CD4-positive, alpha-beta memory T cell (primary cell): ENCODE results near the gene PDE6G. TPM values are rescaled to one million over a fixed set of nuclear protein-coding genes. Genes with fewer than 3 reads are reported as not detected.
A peak's percentile ranks its signal among the peaks of the same experiment; 100 is the strongest.

Experiments used
- CTCF ChIA-PET: fragments of 350-600 bp; sonication (Branson Sonifier 250); formaldehyde crosslinking; loops from one replicate; lab custom pipeline; 2021; ENCODE audit warnings: inconsistent platforms; ENCODE audit not compliant: partially characterized antibody; lab: Charles Lee
- POLR2A ChIA-PET: fragments of 350-600 bp; sonication (Branson Sonifier 250); formaldehyde crosslinking; loops from one replicate; lab custom pipeline; 2021; ENCODE audit not compliant: partially characterized antibody; lab: Charles Lee
- DNase-seq, 5 donors: peaks; one replicate each; pipeline versions ENCODE4 v3.0.0 to v3.0.0-alpha.2; 2020 to 2022; ENCODE audit warnings: mixed read lengths in 1 of 5
- H3K27ac ChIP-seq: one replicate; pipeline ENCODE4 v1.7.0; 2013; ENCODE audit warnings: low read depth, low read length
- H3K27me3 ChIP-seq: 2 replicates; pipeline ENCODE4 v1.7.0; 2013; ENCODE audit warnings: mild to moderate bottlenecking, low read length, moderate library complexity; ENCODE audit not compliant: insufficient read depth
- H3K36me3 ChIP-seq: 2 replicates; pipeline ENCODE4 v1.7.0; 2013; ENCODE audit warnings: mild to moderate bottlenecking, low read length, moderate library complexity; ENCODE audit not compliant: insufficient read depth
- H3K4me1 ChIP-seq: 2 replicates; pipeline ENCODE4 v1.7.0; 2013; ENCODE audit warnings: mild to moderate bottlenecking, low read length, moderate library complexity; ENCODE audit not compliant: insufficient read depth
- H3K4me3 ChIP-seq, 2 donors: one replicate each; pipeline ENCODE4 v1.7.0; 2013; ENCODE audit warnings: low read length in 2 of 2, mild to moderate bottlenecking in 1 of 2
- H3K9me3 ChIP-seq, 2 donors: one replicate each; pipeline ENCODE4 v1.7.0; 2013; ENCODE audit warnings: low read length in 2 of 2, control low read depth in 1 of 2; ENCODE audit not compliant: control insufficient read depth in 1 of 2
- H3K27ac Mint-ChIP-seq, 7 donors: one replicate each; pipeline ENCODE4 v1.8.0; 2020 to 2021; ENCODE audit warnings: mixed read lengths in 7 of 7, mild to moderate bottlenecking in 6 of 7, inconsistent platforms in 3 of 7, moderate library complexity in 3 of 7
- H3K27me3 Mint-ChIP-seq, 2 donors: one replicate each; pipeline ENCODE4 v1.8.0; 2020 to 2021; ENCODE audit warnings: mixed read lengths in 2 of 2
- H3K36me3 Mint-ChIP-seq, 2 donors: one replicate each; pipeline ENCODE4 v1.8.0; 2020 to 2021; ENCODE audit warnings: mixed read lengths in 2 of 2, inconsistent platforms in 1 of 2, mild to moderate bottlenecking in 1 of 2
- H3K4me1 Mint-ChIP-seq, 4 donors: one replicate each; pipeline ENCODE4 v1.8.0; 2020 to 2021; ENCODE audit warnings: mixed read lengths in 4 of 4, mild to moderate bottlenecking in 1 of 4
- H3K4me3 Mint-ChIP-seq, 8 donors: one replicate each; pipeline ENCODE4 v1.8.0; 2020 to 2021; ENCODE audit warnings: mixed read lengths in 8 of 8, mild to moderate bottlenecking in 7 of 8, moderate library complexity in 6 of 8, inconsistent platforms in 3 of 8
- H3K9me3 Mint-ChIP-seq, 8 donors: one replicate each; pipeline ENCODE4 v1.8.0; 2020 to 2021; ENCODE audit warnings: mixed read lengths in 8 of 8, mild to moderate bottlenecking in 5 of 8, inconsistent platforms in 3 of 8, moderate library complexity in 1 of 8
- intact Hi-C: fragments of 100-400 bp; cut with micrococcal nuclease; formaldehyde crosslinking; loops from one replicate; pipeline ENCODE4 v1.15.1; 2023
- polyA plus RNA-seq, 2 donors: library from polyadenylated mRNA; unstranded; fragments of 300-500 nt; fragmentation: Illumina TruSeq; gene quantifications; one replicate each; pipeline ENCODE4 v1.2.3, GENCODE V29; 2021
- total RNA-seq, 2 experiments: library from RNA; stranded (reverse); gene quantifications; one replicate each; pipeline ENCODE4 v1.2.3, GENCODE V29; 2021

PDE6G gene
- total and polyA plus RNA-seq, 4 experiments from 2014 or later: 0.83 to 1.3 (median 1.1) TPM

DNA sequence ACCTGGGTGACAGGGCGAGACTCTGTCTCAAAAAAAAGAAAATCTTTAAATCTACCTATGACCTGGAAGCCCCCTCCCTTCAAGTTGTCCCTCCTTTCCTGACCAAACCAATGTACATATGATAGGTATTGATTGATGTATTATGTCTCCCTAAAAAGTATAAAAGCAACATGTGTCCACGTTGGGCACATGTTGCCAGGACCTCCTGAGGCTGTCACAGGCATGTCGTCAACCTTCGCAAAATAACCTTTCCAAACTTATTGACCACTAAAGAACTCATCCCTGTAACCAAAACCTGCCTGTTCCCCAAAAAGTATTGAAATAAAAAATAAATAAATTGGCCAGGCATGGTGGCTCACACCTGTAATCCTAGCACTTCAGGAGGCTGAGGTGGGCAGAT is 5.7 kb upstream of the PDE6G start:
- Mint-ChIP-seq H3K27ac (peak overlapping the region in 3 of 7 donors; percentile 17 to 98 (median 97)), H3K4me3 (no peak overlapping the region), H3K36me3 (peaks cover 0 to 5% of the 10 kb centered on the region in 2 donors), H3K27me3 (no peaks in the 10 kb centered on the region), H3K9me3 (no peaks in the 10 kb centered on the region), H3K4me1 (peaks cover 8 to 60% (median 24%) of the 10 kb centered on the region in 4 donors)
- no peak overlapping the region for H3K4me3 ChIP-seq
- intact Hi-C loops: no loop called here
- ChIA-PET CTCF (no interaction called here), POLR2A (interaction anchor here (1.2 to 4.9 kb wide), 4 partner anchors 14 to 40 kb away, joined by 4 to 65 read pairs (median 7); partner anchors contain the start of genes ARL16, HGS, NPLOC4 and TSPAN10)
- peaks cover 49% of the 10 kb centered on the region for H3K4me1 ChIP-seq
- H3K27ac ChIP-seq: no peak overlapping the region
- H3K9me3 ChIP-seq: no peaks in the 10 kb centered on the region
- H3K27me3 ChIP-seq: no peaks in the 10 kb centered on the region
- no peaks in the 10 kb centered on the region for H3K36me3 ChIP-seq
- DNase-seq: no peak

DNA sequence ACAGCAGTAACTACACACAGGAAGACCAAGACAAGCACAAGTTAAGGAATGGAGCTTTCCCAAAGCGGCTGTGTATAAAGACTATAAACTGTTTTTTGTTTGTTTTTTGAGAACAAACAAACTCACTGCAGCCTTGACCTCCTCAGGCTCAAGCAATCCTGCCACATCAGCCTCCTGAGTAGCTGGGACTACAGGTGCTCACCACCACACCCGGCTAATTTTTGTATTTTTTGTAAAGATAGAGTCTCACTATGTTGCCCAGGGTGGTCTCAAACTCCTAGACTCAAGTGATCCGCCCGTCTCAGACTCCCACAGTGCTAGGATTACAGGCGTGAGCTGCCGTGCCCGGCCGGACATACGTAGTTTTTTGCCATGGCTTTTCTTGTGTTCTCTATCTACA is 4.1 kb upstream of the PDE6G start:
- Mint-ChIP-seq H3K36me3 (no peaks in the 10 kb centered on the region), H3K4me3 (no peak overlapping the region), H3K9me3 (no peaks in the 10 kb centered on the region), H3K27me3 (no peaks in the 10 kb centered on the region), H3K4me1 (peaks cover 3 to 49% (median 15%) of the 10 kb centered on the region in 4 donors), H3K27ac (peak overlapping the region in 3 of 7 donors; percentile 29 to 57 (median 37))
- ChIA-PET POLR2A (no interaction called here), CTCF (no interaction called here)
- Histone ChIP-seq H3K4me3 (no peak overlapping the region), H3K36me3 (no peaks in the 10 kb centered on the region), H3K27me3 (no peaks in the 10 kb centered on the region), H3K4me1 (peaks cover 50% of the 10 kb centered on the region), H3K27ac (no peak overlapping the region), H3K9me3 (no peaks in the 10 kb centered on the region)
- intact Hi-C loops: no loop called here
- no peak for DNase-seq

DNA sequence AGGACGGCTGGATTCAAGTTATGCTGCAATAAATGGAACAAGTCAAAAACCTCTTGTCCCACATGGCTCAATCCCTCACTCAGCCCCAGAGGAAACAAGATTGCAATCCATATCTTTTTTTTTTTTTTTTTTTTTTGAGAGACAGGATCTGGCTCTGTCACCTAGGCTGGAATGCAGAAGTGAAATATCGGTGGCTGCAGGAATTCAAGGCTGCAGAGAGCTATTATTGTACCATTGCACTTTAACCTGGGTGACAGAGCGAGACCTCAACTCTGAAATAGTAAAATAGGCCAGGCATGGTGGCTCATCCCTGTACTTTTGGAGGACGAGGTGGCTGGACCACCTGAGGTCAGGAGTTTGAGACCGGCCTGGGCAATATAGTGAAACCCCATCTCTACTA is 2.7 kb upstream of the PDE6G start:
- Histone ChIP-seq H3K27ac (no peak overlapping the region), H3K4me3 (no peak overlapping the region), H3K9me3 (no peaks in the 10 kb centered on the region), H3K4me1 (peaks cover 36% of the 10 kb centered on the region), H3K27me3 (no peaks in the 10 kb centered on the region), H3K36me3 (no peaks in the 10 kb centered on the region)
- H3K9me3 Mint-ChIP-seq: no peaks in the 10 kb centered on the region
- intact Hi-C loops: no loop called here
- H3K36me3 Mint-ChIP-seq: no peaks in the 10 kb centered on the region
- no peak overlapping the region for H3K4me3 Mint-ChIP-seq
- ChIA-PET POLR2A (no interaction called here), CTCF (interaction anchor here (0.7 kb wide), 1 partner anchor 157 kb away, joined by 4 read pairs; no protein-coding TSS in a partner anchor)
- no peak for DNase-seq
- no peaks in the 10 kb centered on the region for H3K27me3 Mint-ChIP-seq
- H3K4me1 Mint-ChIP-seq: peaks cover 3 to 36% (median 10%) of the 10 kb centered on the region in 4 donors
- H3K27ac Mint-ChIP-seq: no peak overlapping the region

DNA sequence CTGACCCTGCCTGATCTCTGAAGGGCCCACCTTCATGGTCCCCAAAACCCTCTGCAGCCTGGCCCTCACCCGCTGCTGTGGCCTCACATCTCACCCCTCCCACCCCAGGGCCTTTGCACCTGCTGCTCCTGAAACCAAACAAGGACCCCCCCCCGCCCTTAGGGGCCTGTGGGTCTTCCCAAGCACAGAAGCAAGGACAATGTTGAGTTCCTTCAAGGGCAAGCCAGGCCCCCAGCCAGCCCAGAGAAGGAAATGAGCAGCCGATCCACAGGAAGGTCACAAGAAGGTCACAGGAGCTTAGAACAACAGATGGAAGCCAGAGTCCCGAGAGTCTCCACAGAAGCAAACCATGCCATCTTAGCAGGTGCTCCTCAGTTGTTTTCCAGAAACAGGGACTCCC is 493 bp upstream of the PDE6G start:
- Mint-ChIP-seq H3K9me3 (no peaks in the 10 kb centered on the region), H3K27me3 (peaks cover 4 to 5% of the 10 kb centered on the region in 2 donors), H3K4me1 (peaks cover 3 to 31% (median 7%) of the 10 kb centered on the region in 4 donors), H3K27ac (peak overlapping the region in 2 of 7 donors; percentile 13 to 65), H3K4me3 (no peak overlapping the region), H3K36me3 (no peaks in the 10 kb centered on the region)
- Histone ChIP-seq H3K27me3 (no peaks in the 10 kb centered on the region), H3K4me1 (peaks cover 22% of the 10 kb centered on the region), H3K27ac (no peak overlapping the region), H3K36me3 (no peaks in the 10 kb centered on the region), H3K9me3 (no peaks in the 10 kb centered on the region), H3K4me3 (no peak overlapping the region)
- POLR2A ChIA-PET: interaction anchor here (1.1 kb wide), 1 partner anchor 10 kb away, joined by 3 read pairs; the partner anchor contains the start of genes CCDC137 and OXLD1
- CTCF ChIA-PET: no interaction called here
- intact Hi-C loops: no loop called here
- DNase-seq: no peak

DNA sequence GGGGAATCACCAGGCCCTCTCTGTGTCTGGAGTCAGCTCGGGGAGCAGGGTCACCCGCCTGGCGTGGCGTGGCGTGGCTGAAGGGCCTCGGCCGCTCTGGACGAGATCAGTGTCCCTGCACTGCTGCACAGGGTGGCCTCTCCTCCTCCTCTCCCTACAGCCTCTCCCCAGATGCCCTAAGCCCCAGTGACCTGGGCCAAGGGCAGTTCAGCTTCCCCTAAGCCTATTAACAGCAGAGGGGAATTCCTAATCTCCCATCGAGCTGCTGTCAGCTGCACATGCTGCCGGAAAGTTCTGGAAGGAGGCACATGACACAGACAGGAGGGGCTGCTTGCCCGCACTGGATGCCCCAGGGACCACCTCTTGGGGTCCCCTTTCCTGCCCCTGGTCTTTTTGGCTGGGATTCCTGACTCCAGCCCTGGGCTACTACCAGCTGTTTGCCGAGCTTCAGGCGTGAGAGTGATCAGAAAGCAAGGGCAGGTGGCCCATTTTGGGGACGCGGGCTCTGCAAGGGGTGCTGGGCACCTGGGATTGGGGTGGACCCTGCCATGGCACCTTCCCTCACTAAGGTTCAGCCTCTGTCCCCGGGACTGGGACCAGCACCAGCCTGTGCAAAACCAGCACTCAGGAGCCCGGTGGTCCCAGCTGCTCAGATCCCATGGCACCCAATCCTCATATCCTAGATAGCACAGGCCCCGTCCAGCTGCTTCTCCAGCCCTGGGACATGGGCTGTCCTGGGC is 794 bp downstream of the PDE6G start:
- Mint-ChIP-seq H3K27me3 (peaks cover 8% of the 10 kb centered on the region in 2 donors), H3K36me3 (no peaks in the 10 kb centered on the region), H3K4me3 (no peak overlapping the region), H3K4me1 (peaks cover 5 to 24% (median 9%) of the 10 kb centered on the region in 4 donors), H3K9me3 (no peaks in the 10 kb centered on the region), H3K27ac (no peak overlapping the region)
- intact Hi-C loops: no loop called here
- peaks cover 20% of the 10 kb centered on the region for H3K4me1 ChIP-seq
- no peak overlapping the region for H3K27ac ChIP-seq
- POLR2A ChIA-PET: interaction anchor here (1.1 to 1.2 kb wide), 2 partner anchors 10 to 28 kb away, joined by 3 to 4 read pairs; partner anchors contain the start of genes ARL16 and HGS
- no peaks in the 10 kb centered on the region for H3K36me3 ChIP-seq
- H3K4me3 ChIP-seq: no peak overlapping the region
- CTCF ChIA-PET: no interaction called here
- no peak for DNase-seq
- no peaks in the 10 kb centered on the region for H3K9me3 ChIP-seq
- no peaks in the 10 kb centered on the region for H3K27me3 ChIP-seq

DNA sequence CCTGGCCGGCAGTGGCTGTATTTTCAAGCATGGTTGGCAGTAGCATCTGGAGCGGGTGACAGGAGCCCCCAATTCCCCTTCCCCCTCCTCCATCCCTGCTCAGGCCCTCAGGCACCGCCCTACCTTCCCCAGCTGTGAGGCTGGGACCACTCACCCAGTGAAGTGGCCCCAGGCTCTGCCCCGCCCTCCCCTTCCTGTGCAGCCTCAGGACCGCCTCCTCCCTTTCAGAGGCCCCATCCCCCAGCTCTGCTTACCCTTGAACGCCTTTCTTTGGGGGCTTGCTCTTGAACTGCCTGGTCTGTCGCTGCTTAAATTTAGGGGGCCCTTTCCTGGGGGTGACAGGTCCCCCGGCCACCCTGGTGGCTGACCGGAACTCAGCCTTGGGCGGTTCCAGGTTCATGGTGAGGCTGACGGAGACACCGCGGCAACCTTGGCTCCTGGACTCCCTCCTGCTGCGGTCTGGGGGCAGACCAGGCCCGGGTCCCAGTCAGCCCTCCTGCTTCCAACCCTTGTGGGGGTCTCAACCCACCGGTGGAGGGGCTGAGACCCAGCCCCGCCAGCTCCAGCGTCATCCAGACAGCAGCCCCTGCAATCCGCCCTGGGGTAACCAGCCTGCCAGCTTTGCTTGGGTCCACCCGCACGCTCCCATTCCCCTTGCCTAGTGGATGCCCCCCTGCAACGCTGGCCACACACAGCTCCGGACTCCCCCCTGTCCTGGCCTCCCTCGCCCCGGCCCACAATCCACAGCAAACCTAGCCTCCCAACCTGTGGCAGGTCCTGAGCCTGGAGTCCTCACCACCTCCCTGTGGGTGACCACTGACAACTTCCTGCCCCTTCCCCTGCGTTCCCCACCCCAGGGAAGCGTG is 3.2 kb downstream of the PDE6G start:
- Histone ChIP-seq H3K4me1 (peaks cover 20% of the 10 kb centered on the region), H3K9me3 (no peaks in the 10 kb centered on the region), H3K27me3 (no peaks in the 10 kb centered on the region), H3K36me3 (no peaks in the 10 kb centered on the region), H3K27ac (no peak overlapping the region), H3K4me3 (no peak overlapping the region)
- Mint-ChIP-seq H3K36me3 (no peaks in the 10 kb centered on the region), H3K27me3 (peaks cover 13 to 15% of the 10 kb centered on the region in 2 donors), H3K27ac (peak overlapping the region in 1 of 7 donors; percentile 30), H3K9me3 (peaks cover 0 to 4% (median 0%) of the 10 kb centered on the region in 8 donors), H3K4me3 (peak overlapping the region in 7 of 8 donors; percentile 6 to 71 (median 48)), H3K4me1 (peaks cover 5 to 24% (median 9%) of the 10 kb centered on the region in 4 donors)
- CTCF ChIA-PET: no interaction called here
- POLR2A ChIA-PET: no interaction called here
- intact Hi-C loops: no loop called here
- no peak for DNase-seq

DNA sequence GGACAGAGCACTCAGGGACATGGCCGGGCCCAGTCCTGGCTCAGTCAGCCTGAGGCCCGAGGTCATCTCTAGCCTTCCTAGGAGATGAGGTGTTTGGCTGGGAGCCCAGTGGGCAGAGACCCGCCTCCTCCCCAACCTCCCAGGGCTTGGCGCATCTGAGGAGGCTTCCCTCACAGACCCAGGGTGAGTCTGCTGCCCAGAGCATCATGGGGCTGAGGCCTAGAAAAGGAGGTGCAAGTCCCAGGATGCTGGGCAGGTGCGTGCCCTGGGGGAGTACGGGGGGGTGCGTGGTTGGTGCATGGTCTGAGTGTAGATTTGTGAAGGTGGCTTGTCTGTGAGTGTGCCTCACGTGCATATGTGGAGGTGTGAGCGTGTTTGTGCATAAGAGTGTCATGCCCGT is 4.7 kb downstream of the PDE6G start:
- POLR2A ChIA-PET: no interaction called here
- Mint-ChIP-seq H3K4me3 (no peak overlapping the region), H3K4me1 (peaks cover 3 to 15% (median 5%) of the 10 kb centered on the region in 4 donors), H3K27ac (peak overlapping the region in 3 of 7 donors; percentile 29 to 79 (median 64)), H3K36me3 (no peaks in the 10 kb centered on the region), H3K27me3 (peaks cover 13 to 19% of the 10 kb centered on the region in 2 donors), H3K9me3 (peaks cover 0 to 4% (median 0%) of the 10 kb centered on the region in 8 donors)
- CTCF ChIA-PET: no interaction called here
- no peaks in the 10 kb centered on the region for H3K27me3 ChIP-seq
- H3K4me3 ChIP-seq: no peak overlapping the region
- no peaks in the 10 kb centered on the region for H3K9me3 ChIP-seq
- no peaks in the 10 kb centered on the region for H3K36me3 ChIP-seq
- no peak overlapping the region for H3K27ac ChIP-seq
- DNase-seq: no peak
- intact Hi-C loops: no loop called here
- H3K4me1 ChIP-seq: peaks cover 13% of the 10 kb centered on the region
